ENCODE results near the gene SDK1. TPM values are rescaled to one million over a fixed set of nuclear protein-coding genes. Genes with fewer than 3 reads are reported as not detected.

SDK1 gene
- total RNA-seq, 4 donors from 2014 or later: 1.2 to 1.8 (median 1.5) TPM

DNA sequence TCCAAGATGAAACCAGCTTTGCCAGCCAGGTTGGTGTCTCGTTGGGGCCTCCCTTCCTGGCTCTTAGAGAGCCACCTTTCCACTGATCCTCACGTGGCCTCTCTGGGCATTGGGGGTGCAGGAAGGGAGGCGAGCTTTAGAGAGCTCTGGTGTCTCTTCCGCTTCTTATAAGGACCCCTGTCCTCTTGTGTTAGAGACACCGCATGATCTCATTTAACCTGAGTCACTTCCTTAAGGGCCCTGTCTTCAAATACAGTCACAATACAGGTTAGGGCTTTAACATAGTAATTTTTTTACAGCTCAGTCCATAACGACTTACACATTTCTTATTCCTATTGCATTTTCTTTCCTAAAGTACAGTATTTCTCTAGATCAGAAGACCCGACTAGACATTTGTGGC is 535.8 kb downstream of the SDK1 start:
- Histone ChIP-seq H3K36me3 (no peaks in the 10 kb centered on the region), H3K4me1 (no peaks in the 10 kb centered on the region), H3K9me3 (no peaks in the 10 kb centered on the region), H3K4me3 (no peak overlapping the region), H3K27ac (no peak overlapping the region), H3K27me3 (no peaks in the 10 kb centered on the region)
- intact Hi-C loops (cut with DNase I; ENCODE audit: low total_unique reads): no loop called here
- no peak for DNase-seq
- in situ Hi-C loops (cut with MboI; ENCODE audit: low sequenced_read_pairs in 4 of 4): no loop called here
- TF ChIP-seq, protein P1, sequence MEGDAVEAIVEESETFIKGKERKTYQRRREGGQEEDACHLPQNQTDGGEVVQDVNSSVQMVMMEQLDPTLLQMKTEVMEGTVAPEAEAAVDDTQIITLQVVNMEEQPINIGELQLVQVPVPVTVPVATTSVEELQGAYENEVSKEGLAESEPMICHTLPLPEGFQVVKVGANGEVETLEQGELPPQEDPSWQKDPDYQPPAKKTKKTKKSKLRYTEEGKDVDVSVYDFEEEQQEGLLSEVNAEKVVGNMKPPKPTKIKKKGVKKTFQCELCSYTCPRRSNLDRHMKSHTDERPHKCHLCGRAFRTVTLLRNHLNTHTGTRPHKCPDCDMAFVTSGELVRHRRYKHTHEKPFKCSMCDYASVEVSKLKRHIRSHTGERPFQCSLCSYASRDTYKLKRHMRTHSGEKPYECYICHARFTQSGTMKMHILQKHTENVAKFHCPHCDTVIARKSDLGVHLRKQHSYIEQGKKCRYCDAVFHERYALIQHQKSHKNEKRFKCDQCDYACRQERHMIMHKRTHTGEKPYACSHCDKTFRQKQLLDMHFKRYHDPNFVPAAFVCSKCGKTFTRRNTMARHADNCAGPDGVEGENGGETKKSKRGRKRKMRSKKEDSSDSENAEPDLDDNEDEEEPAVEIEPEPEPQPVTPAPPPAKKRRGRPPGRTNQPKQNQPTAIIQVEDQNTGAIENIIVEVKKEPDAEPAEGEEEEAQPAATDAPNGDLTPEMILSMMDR (IDR thresholded peaks at IDR 0.05 in 4 of 5, conservative IDR thresholded peaks at IDR 0.05 in 1 of 5): no peak
- no peak for TF ChIP-seq POLR2A (IDR thresholded peaks at IDR 0.05)
- no peak for ATAC-seq

DNA sequence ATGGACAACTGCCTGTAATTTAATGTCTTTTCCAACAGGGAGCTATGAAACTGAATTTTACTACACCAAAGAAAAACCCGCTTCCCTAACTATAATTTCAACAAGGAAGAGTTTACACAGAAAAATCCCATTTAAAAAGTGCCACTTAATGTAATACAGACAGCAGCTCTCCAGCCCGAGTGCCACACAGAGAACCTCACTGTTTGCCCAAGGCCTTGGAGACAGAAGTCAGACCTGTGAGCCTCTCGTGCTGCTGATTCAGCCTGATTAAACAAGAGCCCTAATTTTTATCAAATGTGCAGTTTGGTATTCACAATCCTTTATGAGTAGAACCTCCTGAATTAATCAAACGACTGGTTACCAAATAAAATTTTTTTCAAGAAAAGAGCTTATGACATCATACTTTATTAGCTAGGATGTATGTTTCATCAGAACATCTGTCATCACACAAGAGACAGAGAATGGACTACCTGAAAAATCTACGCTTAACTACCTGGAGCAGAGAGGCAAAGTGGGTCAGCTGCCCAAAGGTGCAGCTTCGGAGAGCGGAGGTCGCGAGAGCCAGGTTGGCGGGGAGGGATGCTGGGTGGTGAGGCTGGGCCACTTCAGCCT is 543.6 kb downstream of the SDK1 start:
- no peaks in the 10 kb centered on the region for H3K9me3 ChIP-seq
- H3K36me3 ChIP-seq: no peaks in the 10 kb centered on the region
- TF ChIP-seq, protein P1 (IDR thresholded peaks at IDR 0.05 in 4 of 5, conservative IDR thresholded peaks at IDR 0.05 in 1 of 5): no peak
- TF ChIP-seq POLR2A (IDR thresholded peaks at IDR 0.05): no peak
- intact Hi-C loops (cut with DNase I; ENCODE audit: low total_unique reads) (no loop called here), in situ Hi-C loops (cut with MboI; ENCODE audit: low sequenced_read_pairs in 4 of 4) (no loop called here)
- H3K4me3 ChIP-seq: no peak overlapping the region
- H3K27ac ChIP-seq: no peak overlapping the region
- no peaks in the 10 kb centered on the region for H3K27me3 ChIP-seq
- ATAC-seq (no peak), DNase-seq (no peak)
- no peaks in the 10 kb centered on the region for H3K4me1 ChIP-seq

DNA sequence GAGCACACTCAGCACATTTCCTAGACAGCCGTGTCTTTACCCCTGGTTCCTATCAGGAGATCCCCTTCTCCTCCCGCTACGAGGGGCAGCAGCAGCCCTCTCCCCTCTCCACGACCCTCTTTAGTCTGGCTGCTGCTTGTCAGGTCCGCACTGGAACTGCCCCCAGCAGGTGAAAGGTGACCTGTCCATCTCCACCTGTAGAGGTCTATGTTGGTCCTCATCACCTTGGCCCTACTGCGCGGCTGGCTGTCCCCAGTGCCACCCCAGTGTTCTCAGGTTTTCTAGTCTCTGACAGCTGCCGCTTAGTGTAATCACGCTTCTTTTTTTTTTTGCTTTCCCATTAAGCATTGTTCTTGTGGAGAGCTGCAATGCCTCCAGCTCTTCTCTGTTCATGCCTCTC is 545.7 kb downstream of the SDK1 start:
- Histone ChIP-seq H3K4me1 (no peaks in the 10 kb centered on the region), H3K36me3 (no peaks in the 10 kb centered on the region), H3K4me3 (no peak overlapping the region), H3K27ac (no peak overlapping the region), H3K9me3 (no peaks in the 10 kb centered on the region), H3K27me3 (no peaks in the 10 kb centered on the region)
- ATAC-seq: no peak
- TF ChIP-seq, protein P1 (IDR thresholded peaks at IDR 0.05 in 4 of 5, conservative IDR thresholded peaks at IDR 0.05 in 1 of 5): no peak
- TF ChIP-seq POLR2A (IDR thresholded peaks at IDR 0.05): no peak
- DNase-seq: no peak
- in situ Hi-C loops (cut with MboI; ENCODE audit: low sequenced_read_pairs in 4 of 4) (no loop called here), intact Hi-C loops (cut with DNase I; ENCODE audit: low total_unique reads) (no loop called here)

GRCh38 chr7:3847336-3847735 is 546.3 kb downstream of the SDK1 start:
- in situ Hi-C loops (cut with MboI; ENCODE audit: low sequenced_read_pairs in 4 of 4): no loop called here
- no peaks in the 10 kb centered on the region for H3K9me3 ChIP-seq

More at GRCh38 chr7:3847336-3847735, 546.3 kb downstream of the SDK1 start:
- TF ChIP-seq POLR2A (IDR thresholded peaks at IDR 0.05): no peak
- TF ChIP-seq, protein P1 (IDR thresholded peaks at IDR 0.05 in 4 of 5, conservative IDR thresholded peaks at IDR 0.05 in 1 of 5): no peak
- intact Hi-C loops (cut with DNase I; ENCODE audit: low total_unique reads): no loop called here
- Histone ChIP-seq H3K4me1 (no peaks in the 10 kb centered on the region), H3K27me3 (no peaks in the 10 kb centered on the region), H3K36me3 (no peaks in the 10 kb centered on the region), H3K27ac (no peak overlapping the region), H3K4me3 (no peak overlapping the region)
- ATAC-seq (no peak), DNase-seq (no peak)
